ENCODE results near the gene SLC41A2. TPM values are rescaled to one million over a fixed set of nuclear protein-coding genes. Genes with fewer than 3 reads are reported as not detected.
"Not testable (repeated sequence)": the region's sequence is repeated elsewhere in the genome, so short reads cannot be mapped to it uniquely, and the experiment has no call there.

SLC41A2 gene
- total RNA-seq, 3 donors from 2014 or later: 63.2 to 106 (median 69.8) TPM

DNA sequence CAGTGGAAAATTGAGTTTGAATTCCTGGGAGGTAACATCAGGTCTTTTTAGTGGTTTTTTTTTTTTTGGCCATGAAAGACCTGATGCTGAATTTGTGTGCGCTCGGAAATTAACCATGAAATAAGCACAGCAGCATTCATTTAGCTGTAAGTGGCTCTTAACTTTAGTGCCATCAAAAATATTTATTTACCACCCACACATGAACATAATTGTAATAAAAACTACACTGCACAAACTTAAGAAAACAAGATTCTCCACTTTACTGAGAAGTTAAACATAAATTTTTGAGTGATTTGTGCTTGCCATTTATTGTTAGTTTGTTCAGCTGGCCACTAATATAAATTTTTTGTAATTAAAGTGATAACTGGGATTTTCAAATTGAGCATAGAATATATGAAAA lies 2.4 kb downstream of the SLC41A2 start:
- H3K9me3 ChIP-seq: no peaks in the 10 kb centered on the region
- H3K36me3 ChIP-seq (ENCODE audit: low read depth): no peaks in the 10 kb centered on the region
- ATAC-seq: no peak
- DNase-seq: no peak
- no peak overlapping the region for H3K4me3 ChIP-seq
- TF ChIP-seq, protein P1, sequence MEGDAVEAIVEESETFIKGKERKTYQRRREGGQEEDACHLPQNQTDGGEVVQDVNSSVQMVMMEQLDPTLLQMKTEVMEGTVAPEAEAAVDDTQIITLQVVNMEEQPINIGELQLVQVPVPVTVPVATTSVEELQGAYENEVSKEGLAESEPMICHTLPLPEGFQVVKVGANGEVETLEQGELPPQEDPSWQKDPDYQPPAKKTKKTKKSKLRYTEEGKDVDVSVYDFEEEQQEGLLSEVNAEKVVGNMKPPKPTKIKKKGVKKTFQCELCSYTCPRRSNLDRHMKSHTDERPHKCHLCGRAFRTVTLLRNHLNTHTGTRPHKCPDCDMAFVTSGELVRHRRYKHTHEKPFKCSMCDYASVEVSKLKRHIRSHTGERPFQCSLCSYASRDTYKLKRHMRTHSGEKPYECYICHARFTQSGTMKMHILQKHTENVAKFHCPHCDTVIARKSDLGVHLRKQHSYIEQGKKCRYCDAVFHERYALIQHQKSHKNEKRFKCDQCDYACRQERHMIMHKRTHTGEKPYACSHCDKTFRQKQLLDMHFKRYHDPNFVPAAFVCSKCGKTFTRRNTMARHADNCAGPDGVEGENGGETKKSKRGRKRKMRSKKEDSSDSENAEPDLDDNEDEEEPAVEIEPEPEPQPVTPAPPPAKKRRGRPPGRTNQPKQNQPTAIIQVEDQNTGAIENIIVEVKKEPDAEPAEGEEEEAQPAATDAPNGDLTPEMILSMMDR (IDR thresholded peaks at IDR 0.05): no peak
- intact Hi-C loops (cut with DNase I, micrococcal nuclease): no loop called here
- peaks cover 30% of the 10 kb centered on the region for H3K4me1 ChIP-seq (ENCODE audit: low read depth)

DNA sequence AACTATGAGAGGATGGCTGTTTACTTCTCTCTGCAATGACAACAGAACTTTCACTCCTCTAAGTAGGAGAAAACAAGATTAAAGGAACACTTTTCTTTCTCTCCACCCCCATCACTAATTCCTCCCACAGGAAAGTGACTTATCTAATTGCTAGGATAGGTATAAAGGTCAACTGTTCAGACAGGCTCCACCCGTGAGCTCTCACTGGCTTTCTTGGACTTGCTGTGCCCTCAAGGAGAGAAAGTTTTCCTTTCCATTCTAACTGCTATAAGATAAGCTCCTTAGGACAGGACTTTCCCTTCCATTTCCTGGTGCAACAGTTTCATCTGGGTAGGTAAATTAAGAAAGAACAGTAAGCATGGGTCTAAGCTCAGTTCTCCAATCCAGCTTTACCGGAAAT lies 4.8 kb downstream of the SLC41A2 start:
- no peaks in the 10 kb centered on the region for H3K36me3 ChIP-seq (ENCODE audit: low read depth)
- peaks cover 19% of the 10 kb centered on the region for H3K4me1 ChIP-seq (ENCODE audit: low read depth)
- intact Hi-C loops (cut with DNase I, micrococcal nuclease): no loop called here
- DNase-seq (peak in 2 of 3 donors; percentile 41 to 74), ATAC-seq (peak; percentile 81)
- no peaks in the 10 kb centered on the region for H3K9me3 ChIP-seq
- TF ChIP-seq, protein P1 (IDR thresholded peaks at IDR 0.05): no peak
- no peak overlapping the region for H3K4me3 ChIP-seq

DNA sequence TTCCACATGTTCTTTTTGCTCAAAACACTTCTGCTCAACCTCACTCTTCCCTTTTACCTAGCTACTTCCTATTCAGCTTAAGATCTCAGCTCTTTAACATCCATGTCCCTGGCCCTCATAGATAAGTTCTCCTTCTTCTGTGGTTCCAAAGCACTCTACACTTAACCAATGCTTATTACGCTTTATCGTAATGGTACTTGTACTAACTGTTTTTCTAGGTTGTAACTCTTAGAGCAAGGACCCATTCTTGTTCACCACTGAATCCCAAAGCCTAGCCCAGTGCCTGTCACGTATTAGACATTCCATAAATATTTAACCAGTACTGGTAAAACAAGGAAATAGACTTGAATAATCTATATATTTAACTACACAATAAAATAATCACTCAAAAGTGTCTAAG lies 5.3 kb downstream of the SLC41A2 start:
- intact Hi-C loops (cut with DNase I, micrococcal nuclease): no loop called here
- ATAC-seq (peak; percentile 19), DNase-seq (no peak)
- TF ChIP-seq, protein P1 (IDR thresholded peaks at IDR 0.05): no peak
- peaks cover 19% of the 10 kb centered on the region for H3K4me1 ChIP-seq (ENCODE audit: low read depth)
- no peak overlapping the region for H3K4me3 ChIP-seq
- no peaks in the 10 kb centered on the region for H3K36me3 ChIP-seq (ENCODE audit: low read depth)
- no peaks in the 10 kb centered on the region for H3K9me3 ChIP-seq

DNA sequence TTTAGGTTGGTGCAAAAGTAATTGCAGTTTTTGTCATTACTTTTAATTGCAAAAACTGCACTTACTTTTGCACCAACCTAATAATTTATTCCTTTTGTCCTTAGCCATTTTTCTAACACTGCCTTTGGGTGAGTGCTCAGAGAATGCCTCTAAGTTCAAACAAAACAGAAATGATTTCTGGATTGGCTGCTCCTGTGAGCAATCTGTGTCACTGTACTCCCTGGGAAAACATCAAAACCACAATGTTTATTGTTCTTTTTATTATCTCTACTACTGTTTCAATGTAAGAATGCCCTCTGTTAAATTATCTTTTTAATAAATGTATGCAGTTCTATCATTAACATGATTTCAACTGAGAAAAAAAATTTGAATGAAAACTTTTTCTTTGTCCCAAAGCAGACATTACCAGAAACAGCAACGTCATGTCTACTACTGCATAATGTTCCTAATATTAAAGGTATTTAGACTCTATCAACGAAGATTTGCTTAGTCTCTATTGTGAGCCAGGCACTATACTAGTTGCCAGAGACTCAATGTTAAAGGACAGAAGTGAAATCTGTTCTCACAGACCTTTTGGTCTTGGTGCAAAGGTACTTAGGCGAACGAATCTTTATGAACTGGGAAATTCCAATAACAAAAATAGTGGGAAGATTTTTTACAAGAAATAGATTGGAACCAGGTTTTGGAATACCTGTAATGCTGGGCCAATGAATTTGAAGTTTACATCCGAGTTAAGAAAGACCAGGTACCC lies 6.2 kb downstream of the SLC41A2 start:
- TF ChIP-seq, protein P1 (IDR thresholded peaks at IDR 0.05): no peak
- ATAC-seq (peak; percentile 61), DNase-seq (no peak)
- Histone ChIP-seq H3K36me3 (ENCODE audit: low read depth) (no peaks in the 10 kb centered on the region), H3K4me3 (no peak overlapping the region), H3K4me1 (ENCODE audit: low read depth) (peaks cover 15% of the 10 kb centered on the region), H3K9me3 (no peaks in the 10 kb centered on the region)
- intact Hi-C loops (cut with DNase I, micrococcal nuclease): no loop called here

DNA sequence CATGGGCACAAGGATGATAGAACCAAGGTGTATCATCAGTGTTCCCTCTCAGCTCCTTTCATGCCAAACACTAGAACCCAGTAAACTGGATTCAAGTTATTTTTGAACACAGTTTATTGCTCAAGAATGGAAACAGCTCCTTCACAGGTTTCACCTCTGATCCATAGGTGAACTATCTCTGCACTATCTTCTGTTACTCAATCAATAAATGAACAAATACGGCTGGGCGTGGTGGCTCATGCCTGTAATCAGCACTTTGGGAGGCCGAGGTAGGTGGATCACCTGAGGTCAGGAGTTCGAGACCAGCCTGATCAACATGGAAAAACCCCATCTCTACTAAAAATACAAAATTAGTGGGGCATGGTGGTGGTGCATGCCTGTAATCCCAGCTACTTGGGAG lies 9.4 kb downstream of the SLC41A2 start:
- H3K9me3 ChIP-seq; H3K36me3 ChIP-seq (ENCODE audit: low read depth); intact Hi-C loops (cut with DNase I, micrococcal nuclease); H3K4me3 ChIP-seq; DNase-seq; ATAC-seq: not testable (repeated sequence)
- peaks cover 13% of the 10 kb centered on the region for H3K4me1 ChIP-seq (ENCODE audit: low read depth)

DNA sequence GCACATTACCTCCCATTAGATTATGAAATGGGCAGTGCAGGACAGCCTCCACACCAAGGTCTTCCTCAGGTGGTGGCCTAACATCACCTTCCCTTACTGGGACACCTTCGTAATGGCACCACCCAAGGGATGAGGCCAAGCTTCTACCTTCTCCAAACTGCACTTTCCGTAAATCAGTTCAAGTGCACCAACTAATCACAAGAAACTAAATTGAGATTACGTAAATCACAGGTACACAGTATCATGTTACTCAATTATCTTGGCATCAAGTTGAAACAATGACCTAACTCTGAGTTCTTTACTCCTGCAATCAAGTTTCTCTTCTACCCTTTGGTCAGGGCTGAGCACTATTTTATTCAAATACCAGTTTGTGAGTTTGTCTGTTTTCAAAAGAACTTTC lies 13.8 kb downstream of the SLC41A2 start:
- intact Hi-C loops (cut with DNase I, micrococcal nuclease): no loop called here
- Histone ChIP-seq H3K4me1 (ENCODE audit: low read depth) (peaks cover 4% of the 10 kb centered on the region), H3K4me3 (no peak overlapping the region), H3K36me3 (ENCODE audit: low read depth) (no peaks in the 10 kb centered on the region), H3K9me3 (no peaks in the 10 kb centered on the region)
- ATAC-seq (peak; percentile 71), DNase-seq (no peak)
- TF ChIP-seq, protein P1 (IDR thresholded peaks at IDR 0.05): no peak

DNA sequence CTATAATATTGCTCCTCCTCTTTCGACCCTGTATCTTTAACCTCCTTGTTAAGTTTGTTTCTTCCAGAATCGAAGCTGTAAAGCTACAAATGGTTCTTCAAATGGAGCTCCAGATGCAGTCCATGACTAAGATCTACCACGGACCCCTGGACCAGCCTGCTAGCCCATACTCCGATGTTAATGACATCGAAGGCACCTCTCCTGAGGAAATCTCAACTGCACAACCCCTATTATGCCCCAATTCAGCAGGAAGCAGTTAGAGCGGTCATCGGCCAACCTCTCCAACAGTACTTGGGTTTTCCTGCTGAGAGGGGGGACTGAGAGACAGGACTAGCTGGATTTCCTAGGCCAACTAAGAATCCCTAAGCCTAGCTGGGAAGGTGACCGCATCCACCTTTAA lies 14.7 kb downstream of the SLC41A2 start:
- intact Hi-C loops (cut with DNase I, micrococcal nuclease); ATAC-seq; H3K4me3 ChIP-seq; DNase-seq; H3K9me3 ChIP-seq; H3K4me1 ChIP-seq (ENCODE audit: low read depth); H3K36me3 ChIP-seq (ENCODE audit: low read depth): not testable (repeated sequence)
